CD4-positive, alpha-beta T cell treated with Interferon alpha-2 for 1 hour (primary cell): ENCODE measurements around the gene PRKAR1B.
"Not testable (repeated sequence)": the region's sequence is repeated elsewhere in the genome, so short reads cannot be mapped to it uniquely, and the experiment has no call there.

Experiments used
- DNase-seq, 2 donors: peaks; one replicate each; pipeline ENCODE4 v3.0.0-alpha.2; 2020 to 2022

The PRKAR1B gene

GRCh38 chr7:618539-619367 lies 108.3 kb downstream of the PRKAR1B start:
- DNase-seq = peak; percentile 75 to 85

DNA sequence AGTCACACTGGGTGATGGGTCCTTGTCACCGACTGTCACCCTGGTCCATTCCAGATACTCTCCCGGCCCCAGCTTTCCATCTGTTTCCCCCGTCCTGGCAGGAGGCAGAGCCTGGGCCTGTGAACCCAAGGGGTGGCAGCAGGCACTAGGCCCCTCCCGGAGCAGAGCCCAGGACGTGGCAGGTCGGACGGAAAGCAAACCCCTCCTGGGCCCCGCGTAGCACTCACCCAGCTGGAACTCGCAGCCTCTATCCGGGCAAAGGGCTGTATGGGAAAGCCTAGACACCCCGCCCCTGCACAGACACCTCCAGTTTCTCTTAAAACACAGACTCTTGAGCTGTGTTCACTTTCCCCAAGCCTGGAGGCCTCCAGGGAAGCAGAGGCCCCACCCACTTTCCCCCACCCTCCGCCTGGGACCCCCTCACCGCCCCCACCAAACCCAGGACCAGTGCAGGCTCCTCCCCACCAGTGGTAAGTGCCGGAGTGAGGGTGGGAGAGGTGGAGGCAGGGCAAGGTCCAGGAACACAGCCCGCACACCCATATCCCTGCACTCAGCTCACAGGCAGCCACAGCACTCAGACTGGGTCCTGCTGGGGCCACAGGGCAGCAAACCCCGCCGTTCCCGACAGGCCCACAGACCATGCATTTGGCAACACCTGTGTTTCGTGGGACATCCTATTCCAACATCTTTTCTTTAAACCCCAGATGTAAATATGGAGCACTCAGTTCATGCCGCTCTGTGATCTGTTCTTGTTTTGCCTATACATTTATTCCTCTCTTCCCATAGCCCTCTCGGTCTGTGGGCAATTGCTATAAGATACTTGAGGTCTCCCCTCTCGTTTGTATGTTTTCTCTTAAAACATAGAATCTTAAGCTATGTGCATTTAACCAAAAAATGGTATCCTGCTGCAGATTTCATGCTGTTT lies 109.2 kb downstream of the PRKAR1B start:
- DNase-seq = peak in 1 of 2 donors; percentile 48

DNA sequence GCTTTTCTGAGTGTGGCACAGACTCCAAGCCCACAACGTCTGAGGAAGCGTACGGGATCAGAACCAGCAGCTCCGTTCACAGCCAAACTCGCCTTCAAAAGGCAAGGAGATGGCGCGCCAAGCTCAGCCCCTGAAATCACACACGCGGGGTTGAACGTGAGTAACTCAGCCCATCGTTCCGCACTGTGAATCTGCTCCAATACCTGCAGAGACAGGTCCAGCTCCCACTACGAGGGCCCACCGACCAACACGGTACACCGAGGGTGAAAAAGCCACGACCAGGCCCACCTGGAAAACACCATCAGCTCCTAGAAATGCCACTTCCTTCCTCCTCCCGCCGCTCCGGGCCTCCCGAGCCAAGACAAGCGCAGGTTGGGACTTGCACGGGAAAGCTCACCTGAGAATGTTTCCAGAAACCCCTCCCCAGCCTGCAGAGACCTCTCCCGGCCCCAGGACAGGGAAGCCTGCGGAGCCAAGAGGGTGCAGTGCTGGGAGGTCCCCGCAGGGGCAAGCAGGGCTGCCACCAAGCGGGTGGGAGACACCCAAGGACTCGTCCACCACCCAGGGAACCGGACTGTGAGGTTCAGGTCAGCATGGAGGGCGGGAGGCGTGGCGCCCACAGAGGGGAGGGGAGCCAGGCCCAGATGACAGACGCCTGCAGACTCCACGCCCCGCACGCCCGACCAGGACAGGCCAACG lies 113.5 kb downstream of the PRKAR1B start:
- DNase-seq = no peak

GRCh38 chr7:611837-612236 lies 115.2 kb downstream of the PRKAR1B start:
- not testable (repeated sequence) for DNase-seq

- no peak for DNase-seq
Observed at GRCh38 chr7:611281-611810, 115.7 kb downstream of the PRKAR1B start.

DNA sequence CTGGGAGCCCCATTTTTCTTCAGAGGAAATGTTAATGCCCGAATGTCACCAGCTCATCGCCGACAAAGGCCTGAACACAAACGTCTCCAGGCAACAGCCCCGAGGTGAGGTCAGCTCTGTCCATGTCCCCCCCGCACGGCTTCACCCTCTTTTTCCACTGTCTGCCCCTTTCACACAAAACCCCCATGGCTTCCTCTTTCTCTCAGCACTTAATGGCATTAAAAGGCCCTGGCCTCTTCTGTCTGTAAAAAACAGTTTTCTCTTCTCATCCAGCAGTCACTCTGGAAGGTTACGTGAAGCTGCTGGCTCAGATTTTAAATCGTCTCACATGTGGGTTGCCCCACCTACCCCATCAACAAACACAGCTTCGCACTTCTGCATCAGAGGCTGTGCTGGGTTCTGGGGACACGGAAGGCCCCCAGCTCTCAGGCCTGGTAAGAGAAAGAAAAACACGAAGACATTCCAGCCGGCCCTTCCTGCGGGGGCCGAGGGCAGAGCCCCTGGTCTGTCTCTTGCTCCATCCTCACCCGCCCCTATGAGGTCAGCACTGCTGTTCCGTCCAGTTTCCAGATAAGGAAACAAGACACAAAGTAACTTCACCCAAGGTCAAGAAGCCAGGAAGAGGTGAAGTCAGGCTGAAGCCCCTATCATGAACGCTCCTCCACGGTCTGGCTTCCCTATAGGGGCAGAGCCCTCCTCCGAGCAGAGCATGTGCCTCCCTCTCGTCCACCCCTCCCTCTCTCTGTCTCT lies 116.4 kb downstream of the PRKAR1B start:
- DNase-seq = peak; percentile 45 to 55

- no peak for DNase-seq
Observed at GRCh38 chr7:610141-610530, 116.9 kb downstream of the PRKAR1B start.

- DNase-seq = no peak
Observed at GRCh38 chr7:609365-609764, 117.7 kb downstream of the PRKAR1B start.

GRCh38 chr7:608954-609353 lies 118.1 kb downstream of the PRKAR1B start:
- no peak for DNase-seq

DNA sequence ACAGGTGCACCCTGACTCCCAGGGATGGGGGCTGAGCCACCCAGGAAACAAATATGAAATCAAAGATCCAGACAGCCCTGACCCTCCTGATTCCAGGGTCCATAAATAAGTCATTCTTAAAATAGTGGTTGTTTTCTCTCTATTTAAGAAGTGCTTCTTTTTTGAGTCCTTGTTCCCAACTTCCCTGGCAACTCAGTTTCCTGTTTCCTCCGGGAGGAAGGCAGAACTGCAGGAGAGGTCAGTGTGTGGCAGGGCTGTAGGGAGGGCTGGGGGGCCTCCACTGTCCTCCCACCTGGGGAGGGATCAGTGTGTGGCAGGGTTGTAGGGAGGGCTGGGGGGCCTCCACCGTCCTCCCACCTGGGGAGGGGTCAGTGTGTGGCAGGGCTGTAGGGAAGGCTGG lies 118.7 kb downstream of the PRKAR1B start:
- DNase-seq = no peak

DNA sequence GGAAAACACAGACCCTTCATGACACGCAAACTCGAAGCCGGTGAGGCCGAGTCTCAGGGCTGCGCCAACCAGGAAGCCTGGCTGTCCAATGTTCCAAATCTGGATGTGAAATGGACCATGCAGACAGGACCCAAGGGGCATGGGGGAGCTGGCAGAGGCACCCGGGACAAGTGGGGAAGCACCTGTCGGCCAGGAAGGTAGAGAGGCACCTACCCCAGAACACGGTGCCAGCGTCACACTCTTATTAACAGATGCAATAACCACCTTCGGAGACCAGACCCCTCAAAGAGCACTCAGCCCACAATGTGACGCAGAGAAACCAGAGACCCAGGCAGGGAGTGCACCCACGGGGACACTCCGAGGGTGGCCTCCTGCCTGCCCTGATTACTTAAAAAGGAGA lies 119.1 kb downstream of the PRKAR1B start:
- DNase-seq = peak; percentile 27 to 58

DNA sequence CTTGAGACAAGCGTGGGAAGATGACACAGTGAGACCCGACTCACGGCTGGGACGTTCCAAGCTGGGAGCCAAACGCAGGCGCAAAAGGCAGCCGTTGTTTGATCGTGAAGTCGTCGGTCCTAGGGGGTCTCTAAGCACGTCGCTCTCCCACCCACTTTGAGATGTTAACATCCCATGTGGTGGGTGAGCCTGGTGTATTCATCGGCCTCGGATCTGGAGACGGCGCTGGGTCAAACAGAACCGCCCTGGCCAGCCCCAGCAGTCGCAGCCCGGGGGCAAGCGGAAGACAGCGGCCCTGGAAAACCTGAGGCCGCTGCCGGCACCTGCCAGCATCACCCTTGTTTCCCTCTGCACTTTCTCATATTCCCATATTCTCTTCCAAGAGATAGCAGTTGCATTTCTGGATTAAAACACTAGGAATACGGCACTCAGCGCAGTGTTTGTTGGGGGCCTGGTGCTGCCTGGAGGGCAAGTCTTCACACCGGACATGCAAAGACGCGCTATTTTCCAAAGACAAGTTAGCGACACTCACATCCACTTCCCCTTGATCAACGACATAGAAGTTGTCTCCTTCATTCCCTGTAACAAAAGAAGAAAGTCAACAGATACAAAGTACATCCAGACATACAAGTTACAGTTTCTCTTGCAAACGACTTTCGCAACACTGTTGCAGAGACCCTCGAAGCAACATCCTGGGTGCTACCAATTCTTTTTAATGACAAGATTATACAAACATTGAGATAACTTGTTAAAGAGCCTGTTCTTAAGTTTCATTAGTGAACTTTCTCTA lies 121.2 kb downstream of the PRKAR1B start:
- no peak for DNase-seq

DNA sequence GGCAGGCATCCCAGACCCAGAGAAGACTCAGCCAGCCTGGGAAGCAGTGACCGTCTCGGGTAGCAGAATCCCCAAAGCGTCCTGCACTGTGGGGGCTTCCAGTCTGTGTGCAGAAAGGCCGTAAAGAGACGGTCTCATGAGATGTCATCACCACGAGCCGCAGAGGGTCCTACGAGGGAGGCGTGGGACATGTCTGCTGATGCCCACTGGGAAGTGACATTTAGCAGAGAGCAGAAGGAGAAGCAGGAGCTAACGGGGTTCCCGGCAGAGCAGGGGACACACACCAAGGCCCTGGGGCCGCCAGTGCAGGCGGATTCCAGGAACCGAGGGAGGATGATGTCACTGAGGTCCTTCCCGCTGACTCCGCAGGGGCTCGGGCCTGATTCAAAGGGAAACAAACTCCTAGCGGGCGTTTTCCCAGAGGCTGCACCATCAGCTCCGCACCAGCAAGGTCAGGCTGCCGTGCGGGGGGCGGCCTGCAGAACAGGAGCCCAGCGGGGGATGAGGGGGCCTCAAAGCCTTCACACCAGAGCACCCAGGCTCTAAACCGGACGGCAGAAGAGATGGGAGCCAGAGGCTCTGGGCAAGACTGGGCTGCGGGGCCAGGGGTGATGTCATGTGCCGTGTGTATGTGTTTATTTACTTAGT lies 122.1 kb downstream of the PRKAR1B start:
- peak in 1 of 2 donors; percentile 64 for DNase-seq

GRCh38 chr7:604001-604883 lies 122.8 kb downstream of the PRKAR1B start:
- DNase-seq = peak; percentile 95 to 96

DNA sequence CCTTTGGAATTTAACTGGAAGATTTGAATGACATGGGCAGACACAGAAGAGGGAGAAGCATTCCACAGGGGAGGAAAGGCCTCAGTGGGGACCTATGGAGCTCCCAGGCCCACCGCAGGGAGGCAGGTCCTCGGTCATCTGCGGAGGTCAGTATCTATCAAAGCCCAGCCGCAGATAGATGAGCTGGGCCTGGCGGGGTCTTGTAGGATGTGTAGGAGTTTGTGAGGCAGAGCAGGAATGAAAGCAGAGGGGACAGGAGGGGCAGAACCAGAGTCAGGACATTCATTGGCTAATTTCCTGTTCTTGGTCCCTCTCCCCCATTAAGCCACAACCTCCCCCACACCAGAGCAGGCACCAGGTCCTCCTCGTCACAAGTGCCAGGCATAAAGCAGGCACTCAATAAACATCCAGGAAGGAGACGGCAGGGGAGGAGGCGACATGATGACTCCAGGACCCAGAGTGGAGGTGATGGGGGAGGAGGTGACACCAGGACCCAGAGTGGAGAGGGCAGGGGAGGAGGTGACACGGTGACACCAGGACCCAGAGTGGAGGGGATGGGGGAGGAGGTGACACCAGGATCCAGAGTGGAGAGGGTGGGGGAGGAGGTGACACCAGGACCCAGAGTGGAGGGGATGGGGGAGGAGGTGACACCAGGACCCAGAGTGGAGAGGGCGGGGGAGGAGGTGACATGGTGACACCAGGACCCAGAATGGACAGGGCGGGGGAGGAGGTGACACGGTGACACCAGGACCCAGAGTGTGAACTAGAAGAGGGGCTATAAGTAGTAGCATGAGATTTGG lies 123.7 kb downstream of the PRKAR1B start:
- peak; percentile 78 to 80 for DNase-seq

DNA sequence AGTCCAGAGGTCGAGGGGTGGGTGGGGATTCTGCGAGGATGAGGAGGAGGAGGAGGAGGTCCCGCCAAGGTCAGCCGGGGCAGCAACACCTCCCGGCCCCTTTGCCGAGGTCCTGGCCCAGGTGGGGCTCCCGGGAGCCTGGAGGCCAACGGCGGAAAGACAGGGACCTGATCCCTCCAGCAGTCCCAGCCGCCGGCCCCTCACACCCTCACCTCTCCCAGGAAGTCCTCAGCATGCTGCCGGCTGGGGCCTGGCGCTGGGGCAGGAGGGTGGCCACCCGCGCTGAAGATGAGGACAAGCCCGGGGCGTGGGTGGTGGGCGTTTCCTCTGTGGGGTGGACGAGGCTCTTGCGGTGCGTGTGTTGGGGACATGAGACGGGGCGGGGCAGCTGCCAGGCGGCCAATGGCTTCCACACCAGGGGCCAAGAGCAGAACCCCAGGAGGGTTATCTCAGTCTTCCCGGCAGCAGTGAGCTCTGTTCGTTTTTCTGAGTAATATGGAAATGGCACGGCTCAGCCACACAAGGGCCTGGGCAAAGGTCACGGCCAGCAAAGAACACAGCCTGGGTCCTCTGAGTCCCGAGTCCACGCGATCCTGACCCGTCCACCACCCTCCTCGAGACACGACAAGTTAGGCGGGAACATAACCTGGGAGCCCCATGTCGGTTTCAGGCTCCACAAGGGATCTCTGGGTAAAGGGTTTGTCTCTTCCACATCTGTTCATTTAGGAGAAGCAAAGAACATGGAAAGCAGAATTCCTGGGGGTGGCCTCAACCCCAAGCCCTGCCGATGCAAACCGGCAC lies 124.5 kb downstream of the PRKAR1B start:
- peak; percentile 41 to 59 for DNase-seq

DNA sequence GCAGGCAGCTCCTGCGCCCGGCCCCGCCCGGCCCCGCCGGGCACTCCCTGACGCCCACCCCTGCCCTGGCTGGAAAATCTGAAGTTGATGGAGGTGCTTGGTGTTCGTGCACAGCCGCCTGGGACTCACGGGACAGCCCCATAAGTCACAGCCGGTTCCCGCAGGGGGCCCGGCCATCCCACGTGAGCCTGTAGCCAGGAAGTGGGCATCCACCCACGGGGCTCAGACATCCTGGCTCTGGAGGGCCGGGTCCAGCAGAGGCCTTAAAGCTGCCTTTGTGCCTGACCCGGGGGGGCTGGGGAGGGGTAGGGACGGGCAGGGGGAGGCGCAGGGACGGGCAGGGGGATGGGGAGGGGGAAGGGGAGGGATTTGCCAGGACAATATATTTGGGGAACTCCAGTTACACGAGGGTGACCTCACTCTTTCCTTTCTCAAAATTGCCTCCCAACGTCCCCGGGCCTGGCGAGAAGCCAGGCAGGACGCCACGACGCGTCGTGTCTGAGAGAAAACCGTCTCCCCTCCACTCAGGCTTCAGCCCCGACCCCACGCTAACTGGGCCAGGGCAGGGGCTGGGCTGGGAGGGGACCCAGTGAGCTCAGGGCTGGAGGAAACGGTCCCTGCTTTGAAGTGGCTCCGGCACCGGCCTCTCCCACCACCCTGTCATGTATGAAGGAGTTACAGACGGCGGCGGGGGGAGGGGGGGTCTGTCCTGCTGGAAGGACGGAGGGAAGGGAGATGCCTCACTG lies 125.3 kb downstream of the PRKAR1B start:
- peak; percentile 83 to 90 for DNase-seq
